ENCODE measurements around the gene PSMD11.
"Not testable (repeated sequence)": the region's sequence is repeated elsewhere in the genome, so short reads cannot be mapped to it uniquely, and the experiment has no call there.

The PSMD11 gene

DNA sequence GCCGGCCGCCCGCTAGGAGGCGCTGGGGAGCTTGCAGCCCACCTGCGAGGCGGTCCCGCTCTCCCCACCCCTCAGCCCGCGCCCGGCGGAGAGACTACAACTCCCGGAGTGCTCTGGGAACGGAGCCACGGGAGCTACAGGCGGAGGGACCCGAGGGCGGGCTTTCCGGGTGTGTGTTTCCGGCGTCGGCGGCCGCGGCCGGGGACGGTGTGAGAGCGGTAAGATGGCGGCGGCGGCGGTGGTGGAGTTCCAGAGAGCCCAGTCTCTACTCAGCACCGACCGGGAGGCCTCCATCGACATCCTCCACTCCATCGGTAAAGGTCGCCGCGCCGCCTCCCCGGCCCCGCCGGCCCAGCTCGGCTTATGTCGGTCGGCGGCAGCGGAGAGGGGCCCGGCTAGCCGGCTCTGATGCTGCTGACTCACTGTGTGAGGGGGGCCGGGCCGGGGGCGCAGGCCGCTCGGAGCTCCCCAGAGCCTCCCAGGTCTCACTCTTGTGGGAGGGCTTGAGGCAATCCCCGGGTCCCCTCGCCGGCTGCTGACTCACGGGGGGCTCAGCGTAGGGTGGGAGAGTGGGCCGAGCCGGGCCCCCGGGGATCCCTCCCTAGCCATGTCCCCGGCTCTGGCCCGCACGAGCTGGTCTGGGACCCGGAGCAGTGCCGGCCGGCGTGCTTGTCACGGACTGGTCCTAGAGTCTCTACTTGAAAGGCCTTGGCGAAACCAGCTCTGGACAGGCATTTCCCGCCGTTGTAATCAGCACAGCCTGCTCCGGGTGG is at the start of gene PSMD11:
PSMD11 (plus strand) TSS at position 210 of the 773 bp plus-strand sequence; CDS start at position 224, 14 bp downstream.
- peak; percentile 99 for DNase-seq

DNA sequence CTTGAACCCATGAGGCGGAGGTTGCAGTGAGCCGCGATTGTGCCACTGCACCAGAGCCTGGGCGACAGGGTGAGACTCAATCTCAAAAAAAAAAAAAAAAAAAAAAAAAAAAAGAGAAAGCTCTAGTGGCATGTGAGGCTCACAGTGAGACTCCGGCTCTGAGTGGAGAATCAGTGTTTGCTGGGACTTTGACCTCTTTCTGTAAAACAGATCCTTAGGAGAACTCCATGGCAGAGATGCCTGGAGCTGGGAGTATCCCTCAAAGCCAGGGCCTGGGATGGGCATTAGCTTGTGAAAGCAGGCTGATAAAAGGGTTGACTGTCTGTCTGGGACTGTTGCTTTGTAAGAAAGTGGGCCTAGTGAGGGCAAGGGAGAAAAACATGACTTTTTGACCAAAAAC is 48.0 kb upstream of the PSMD11 start:
- DNase-seq, result no peak

DNA sequence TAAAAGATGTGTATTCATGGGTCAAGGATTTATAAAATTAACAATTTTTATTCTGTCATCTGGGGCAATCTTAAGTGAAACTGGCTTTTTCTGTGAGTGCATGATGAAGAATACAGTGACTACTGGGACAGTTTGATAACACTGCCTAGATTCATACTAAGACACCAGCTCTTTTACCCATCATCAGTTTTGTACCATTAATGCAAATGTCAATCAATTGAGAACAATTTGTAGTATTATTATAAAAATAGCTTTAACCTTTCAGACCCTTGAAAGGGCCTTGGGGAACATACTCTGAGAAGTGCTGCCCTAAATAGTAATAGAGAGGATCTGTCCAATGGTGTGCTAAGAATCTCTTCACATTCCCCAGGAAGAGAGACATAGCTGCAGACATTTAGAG is 45.4 kb upstream of the PSMD11 start:
- DNase-seq, result no peak

DNA sequence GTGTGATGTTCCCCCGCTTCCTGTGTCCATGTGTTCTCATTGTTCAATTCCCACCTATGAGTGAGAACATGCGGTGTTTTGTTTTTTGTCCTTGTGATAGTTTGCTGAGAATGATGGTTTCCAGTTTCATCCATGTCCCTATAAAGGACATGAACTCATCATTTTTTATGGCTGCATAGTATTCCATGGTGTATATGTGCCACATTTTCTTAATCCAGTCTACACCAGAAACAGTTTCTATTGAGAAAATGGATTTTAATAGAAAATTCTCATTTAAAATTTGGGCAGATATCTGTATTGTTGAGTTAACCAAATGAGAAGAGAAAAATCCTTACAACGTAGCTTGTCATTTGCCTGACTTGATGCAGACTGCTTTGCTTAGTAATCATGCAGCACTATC is 34.2 kb upstream of the PSMD11 start:
- DNase-seq, result not testable (repeated sequence)

DNA sequence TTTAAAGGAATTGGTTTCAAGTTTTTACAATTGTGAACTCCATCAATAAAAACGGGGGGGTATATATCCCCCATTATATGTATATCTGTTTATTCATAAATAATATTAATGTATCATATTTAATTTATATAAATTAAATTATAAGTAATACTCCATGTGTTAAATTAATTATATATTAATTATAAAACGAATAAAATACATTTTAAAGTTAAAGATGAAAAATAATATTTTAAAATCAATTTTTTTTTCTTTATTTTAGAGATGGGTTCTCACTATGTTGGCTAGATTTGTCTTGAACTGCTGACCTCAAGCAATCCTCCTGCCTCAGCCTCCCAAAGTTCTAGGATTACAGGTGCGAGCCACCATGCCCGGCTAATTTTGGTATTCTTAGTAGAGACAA is 17.4 kb upstream of the PSMD11 start:
- no peak for DNase-seq

DNA sequence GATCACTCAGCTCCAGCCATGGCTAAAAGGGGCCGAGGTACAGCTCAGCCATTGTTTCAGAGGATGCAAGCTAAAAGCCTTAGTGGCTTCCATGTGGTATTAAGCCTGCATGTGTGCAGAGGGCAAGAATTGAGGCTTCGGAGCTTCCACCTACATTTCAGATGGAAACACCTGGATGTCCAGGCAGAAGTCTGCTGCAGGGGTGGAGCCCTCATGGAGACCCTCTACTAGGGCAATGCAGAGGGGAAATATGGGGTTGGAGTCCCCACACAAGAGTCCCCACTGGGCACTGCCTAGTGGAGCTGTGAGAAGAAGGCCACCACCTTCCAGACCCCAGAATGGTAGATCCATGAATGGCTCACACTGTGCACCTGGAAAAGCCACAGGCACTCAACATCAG is 14.7 kb upstream of the PSMD11 start:
- no peak for DNase-seq

DNA sequence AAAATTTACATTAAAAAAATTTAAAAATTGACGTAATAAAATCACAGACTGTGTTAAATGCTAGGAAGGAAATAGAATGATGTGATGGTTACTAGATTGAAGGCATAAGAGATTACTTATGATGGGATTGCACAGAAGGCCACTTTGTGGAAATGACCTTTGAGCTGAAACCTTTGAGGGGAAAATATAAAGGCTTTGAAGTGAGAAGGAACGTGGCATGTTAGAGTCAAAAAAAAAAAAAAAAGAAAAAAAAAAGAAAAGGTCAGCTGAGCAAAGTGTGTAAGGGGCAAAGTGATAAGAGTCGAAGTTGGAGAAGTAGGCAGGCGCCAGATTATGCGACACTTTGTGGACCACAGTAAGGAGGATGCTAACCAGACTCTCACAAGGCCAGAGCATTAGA is 3.6 kb upstream of the PSMD11 start:
- no peak for DNase-seq

DNA sequence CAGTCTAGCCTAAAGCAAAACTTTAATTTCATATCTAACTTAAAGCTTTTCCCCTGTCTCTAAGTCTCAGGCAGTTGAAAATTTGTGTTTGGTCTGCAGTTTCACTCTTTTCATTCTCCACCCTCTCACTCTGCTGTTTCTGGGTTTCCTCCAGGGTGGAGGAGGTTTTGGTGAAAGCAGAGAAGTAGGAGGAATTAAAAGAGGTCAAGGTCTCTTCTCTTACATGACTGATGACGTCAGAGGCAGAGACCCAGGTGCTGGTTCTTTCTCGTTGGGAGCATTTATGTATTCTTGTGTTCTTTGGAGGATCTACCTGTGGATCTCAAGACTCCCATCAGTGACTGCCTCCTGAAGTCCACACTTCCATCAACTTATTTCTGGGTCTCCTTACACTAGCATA is 2.4 kb upstream of the PSMD11 start:
- DNase-seq, result no peak

DNA sequence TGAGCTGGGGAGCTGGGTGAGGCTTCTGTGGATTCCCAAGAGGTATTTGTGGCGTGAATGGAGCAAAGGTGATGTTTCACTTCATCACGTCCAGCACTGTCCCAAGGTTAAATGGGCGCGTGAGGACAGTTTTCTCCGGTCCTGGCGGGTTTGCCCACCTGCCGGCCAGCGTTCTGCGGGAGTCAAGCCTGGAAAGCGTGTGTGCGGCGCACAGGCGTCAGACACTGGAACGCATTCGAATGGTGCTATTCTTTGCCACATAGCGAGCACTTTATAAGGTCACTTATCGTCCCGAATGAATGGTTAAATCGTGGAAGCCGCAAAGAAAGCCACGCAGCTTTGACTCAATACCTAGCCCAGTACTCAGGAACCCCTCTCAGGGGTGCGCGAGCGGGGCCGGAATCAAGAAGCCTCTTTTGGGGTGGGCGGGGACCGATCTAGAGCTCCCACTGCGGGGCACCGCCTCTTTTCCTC is 446 bp upstream of the PSMD11 start:
- no peak for DNase-seq

DNA sequence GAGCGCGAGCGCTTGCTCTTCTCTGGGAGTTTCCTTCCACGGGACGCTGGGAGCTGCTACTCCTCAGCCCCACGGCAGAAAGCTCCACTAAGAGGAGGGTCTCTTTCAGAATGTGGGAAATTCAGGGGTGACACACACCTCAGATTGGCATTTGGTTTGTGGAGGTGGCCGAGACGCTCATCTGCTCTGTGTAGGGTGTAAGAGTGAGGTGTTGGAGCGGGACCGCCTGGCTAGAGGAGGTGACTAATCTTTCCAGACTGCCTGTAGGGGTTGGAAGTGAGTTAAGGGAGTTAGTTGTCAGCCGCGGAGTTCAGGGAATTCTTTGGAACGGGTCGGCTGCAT is 735 bp downstream of the PSMD11 start:
- peak; percentile 15 for DNase-seq

DNA sequence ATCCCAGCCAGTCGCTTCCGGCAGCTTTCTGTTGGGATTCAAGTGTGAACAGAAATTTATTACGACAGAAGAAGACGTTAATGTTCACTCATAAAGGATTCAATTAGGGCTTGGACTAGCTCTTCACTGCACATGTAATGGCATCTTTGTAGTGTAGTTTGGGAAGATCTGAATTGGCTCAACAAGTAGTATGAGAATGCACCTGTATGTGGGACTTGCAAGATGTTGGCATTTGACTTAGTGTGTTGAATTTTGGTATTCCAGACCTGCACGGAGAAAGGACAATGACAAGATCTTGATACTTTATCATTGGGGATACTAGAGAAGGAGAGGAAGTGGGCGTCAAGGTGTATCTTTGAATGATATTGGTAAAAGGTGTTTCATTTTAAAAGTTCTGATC is 1.2 kb downstream of the PSMD11 start:
- DNase-seq, result no peak

DNA sequence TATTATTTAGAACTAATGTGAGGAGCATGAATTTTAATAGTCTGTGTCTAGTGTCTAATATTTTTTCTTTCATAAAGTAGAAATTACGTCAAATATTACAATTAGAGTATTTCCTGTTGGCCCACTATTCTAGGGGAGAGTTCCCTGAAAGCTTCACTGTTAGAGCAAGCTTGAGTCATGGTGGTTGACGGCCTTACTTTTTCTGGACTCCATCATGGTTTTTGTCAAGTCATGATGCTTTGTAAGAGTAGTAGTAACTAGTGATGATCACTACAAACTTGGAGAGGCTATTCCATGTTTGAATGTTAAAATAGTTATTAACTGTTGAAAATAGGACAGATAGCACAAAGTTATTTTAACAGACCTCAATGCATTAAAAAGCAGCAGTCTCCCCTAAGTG is 1.7 kb downstream of the PSMD11 start:
- DNase-seq, result no peak

DNA sequence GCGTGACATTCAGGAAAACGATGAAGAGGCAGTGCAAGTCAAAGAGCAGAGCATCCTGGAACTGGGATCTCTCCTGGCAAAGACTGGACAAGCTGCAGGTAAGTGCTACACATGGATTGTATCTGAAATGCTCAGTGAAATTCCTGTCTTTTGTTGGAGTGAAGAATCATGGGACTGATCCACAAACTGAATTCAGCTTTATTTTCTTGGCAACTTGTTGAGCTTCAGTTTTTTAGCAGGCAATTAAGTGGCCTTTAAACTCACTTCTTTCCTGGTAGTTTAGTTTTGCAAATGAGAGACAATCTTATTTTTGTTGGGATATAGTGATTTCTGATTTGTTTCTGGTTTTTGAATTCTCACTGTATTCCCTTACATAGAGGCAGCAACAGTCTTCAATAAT is 2.6 kb downstream of the PSMD11 start:
- DNase-seq, result no peak

DNA sequence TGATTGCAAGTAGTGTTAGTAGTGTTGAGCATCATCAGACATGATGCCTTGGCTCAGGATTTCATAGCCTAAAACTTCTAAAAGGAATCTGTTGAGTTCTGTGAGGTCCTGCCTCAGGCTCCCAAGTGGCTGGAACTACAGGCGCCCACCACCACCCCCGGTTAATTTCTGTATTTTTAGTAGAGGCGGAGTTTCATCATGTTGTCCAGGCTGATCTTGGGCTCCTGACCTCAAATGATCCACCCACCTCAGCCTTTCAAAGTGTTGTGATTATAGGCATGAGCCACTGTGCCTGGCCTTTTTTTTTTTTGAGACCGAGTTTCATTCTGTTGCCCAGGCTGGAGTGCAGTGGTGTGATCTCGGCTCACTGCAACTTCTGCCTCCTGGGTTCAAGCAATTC is 5.7 kb downstream of the PSMD11 start:
- no peak for DNase-seq

DNA sequence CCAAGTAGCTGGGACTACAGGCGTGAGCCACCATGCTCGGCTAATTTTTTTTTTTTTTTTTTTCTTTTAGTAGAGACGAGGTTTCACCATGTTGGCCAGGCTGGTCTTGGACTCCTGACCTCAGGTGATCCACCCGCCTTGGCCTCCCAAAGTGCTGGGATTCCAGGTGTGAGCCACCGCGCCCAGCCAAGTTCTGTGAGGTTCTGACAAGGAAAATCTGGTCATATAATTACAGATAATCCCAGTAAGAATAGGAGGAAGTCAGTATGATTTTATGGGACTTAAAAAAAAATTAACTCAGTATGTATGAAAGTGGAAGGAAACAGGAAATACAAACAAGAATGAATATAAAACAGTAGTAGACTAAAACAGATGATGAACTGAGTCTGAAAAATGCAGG is 6.1 kb downstream of the PSMD11 start:
- not testable (repeated sequence) for DNase-seq

DNA sequence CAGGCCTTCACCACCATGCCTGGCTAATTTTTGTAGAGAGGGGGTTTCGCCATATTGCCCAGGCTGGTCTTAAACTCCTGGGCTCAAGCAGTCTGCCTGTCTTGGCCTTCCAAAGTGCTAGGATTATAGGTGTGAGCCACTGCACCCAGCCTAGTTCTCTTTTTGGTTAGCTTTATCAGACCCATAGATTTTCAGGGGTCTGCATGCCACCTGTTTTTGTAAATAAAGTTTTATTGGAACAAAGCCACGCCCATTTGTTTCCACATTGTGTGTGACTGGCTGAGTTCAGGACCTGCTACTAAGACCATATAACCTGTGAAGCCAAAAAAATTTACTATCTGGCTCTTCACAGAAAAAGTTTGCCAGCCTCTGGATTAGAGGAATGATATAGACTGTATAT is 7.6 kb downstream of the PSMD11 start:
- DNase-seq, result no peak

DNA sequence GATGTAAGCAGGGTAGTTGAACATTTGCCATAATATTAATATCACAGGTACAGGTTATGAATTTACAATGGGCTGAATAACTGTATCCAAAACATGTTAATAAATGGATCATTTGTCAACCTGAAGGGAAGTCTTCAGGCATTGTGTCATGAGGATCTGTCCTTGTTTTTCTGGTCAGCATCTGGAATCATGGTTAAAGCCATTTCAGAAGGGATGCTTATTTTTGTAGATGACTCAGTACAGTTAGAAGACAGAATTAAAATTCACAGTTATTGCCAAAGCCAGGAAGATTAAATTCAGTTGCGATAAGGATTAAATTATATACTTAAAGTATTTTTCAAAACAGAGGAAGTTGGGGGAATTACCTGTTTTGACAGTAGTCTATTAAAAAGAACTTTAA is 8.0 kb downstream of the PSMD11 start:
- no peak for DNase-seq

DNA sequence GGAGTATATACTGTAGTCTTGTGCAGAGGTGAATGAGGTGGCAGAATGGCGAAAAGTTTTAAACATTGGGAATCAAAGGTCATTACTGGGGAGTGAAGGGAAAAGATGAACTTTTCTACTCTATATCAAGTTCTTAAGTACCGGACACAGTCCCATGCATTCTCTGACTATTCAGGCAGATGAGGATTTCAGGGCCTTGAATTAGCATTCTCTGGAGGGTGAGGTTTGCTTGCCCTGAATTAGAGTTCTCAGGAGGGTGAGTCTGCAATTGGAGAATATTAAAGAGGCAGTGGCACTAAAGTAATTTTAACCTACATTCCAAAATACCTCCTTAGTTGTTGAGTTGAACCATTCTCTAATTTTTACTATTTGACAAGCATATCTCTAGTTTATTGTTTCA is 9.1 kb downstream of the PSMD11 start:
- no peak for DNase-seq

DNA sequence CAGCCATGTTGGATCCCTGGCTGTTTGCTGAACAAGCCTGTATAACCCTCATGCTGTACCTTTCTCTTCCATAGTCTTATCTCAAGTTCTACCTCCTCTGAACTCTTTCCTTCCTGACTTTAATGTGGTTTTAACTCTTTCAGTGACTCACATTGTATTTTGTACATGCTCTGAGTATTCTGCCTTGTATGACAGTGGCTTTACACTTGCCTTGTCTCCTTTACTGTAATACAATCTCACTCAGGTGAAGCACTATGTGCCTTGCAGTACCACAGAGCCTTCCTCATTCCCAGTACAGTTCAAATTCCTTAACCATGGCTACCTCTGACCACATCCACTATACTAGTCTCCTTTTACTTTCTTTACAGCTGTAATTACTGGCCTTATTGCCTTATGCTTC is 14.1 kb downstream of the PSMD11 start:
- DNase-seq, result no peak

DNA sequence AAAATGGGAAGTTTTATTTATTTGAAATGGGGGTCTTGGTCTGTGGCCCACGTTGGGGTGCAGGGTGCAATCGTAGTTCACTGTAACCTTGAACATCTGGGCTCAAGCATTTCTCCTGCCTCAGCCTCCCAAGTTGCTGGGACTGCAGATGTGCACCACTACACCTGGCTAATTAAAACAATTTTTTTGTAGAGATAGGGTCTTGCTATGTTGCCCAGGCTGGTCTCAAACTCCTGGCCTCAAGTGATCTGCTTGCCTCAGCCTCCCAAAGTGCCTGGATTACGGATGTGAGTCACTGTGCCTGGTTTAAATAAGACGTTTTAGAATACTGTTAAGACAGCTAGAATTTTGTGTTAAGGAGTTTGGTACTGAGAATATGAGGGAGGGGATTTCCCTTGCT is 15.7 kb downstream of the PSMD11 start:
- no peak for DNase-seq

DNA sequence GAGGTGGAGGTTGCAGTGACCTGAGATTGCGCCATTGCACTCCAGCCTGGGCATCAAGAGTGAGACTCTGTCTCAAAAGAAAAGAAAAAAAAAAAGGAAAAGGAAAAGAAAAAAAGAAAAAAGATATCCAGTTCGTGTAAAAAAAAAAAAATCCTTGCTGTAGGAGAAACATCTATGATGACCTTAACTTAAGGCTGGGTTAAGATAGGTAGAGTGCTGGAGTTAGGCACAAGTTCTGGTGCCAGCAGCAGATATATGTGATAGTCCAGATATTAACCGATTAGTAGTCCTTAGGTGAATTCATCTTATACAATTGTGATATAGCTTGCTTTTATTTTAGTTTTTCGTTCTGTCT is 17.2 kb downstream of the PSMD11 start:
- no peak for DNase-seq

DNA sequence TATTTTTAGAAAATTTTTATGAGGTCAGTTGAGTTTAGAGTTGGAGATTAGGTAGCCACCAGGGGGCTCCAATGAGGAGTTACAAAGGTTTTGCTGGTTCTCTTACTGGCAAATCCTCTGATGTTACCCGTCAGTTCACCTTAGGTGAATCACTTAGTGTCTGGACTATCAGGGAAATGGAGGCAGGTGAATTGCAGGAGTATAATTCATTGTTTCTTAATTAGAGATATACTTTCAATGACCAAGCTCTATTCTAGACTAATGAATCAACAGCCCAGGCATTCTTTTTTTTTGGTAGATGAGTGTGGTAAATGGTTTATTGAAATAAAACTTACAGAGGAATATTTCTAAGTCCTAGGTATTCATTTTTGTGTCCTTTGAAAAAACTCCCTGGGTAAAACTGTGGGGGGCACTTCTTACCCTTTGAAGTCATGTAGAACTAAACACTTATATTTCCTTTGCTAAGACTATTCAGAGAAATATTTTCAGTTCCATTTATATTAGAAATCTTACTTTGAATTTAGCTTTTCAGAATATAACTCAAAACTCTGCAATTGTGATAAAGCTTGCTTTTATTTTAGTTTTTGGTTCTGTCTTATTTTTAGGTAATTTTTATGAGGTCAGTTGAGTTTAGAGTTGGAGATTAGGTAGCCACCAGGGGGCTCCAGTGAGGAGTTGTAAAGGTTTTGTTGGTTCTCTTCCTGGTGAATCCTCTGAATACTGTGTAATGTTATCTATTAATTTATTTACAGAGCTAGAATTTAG is 17.7 kb downstream of the PSMD11 start:
- DNase-seq, result peak; percentile 76

DNA sequence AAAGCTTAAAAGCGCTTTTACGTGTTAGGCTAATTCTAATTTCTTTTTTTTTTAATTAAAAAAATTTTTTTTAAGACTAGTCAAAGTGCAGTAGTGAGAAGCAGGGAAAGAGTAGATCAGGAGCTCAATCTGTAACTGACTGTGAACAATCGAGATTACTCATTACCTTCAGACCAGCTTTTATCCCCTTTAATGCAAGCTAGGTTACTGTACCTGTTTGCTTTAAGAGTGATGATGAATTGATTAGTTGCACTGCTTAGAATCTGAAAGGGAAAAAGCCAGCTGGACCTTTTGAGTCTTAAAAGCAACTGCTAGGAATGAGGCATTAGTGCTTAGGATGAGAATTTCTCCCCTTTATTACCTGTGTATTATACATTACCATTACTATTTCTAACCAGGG is 19.0 kb downstream of the PSMD11 start:
- DNase-seq, result no peak

DNA sequence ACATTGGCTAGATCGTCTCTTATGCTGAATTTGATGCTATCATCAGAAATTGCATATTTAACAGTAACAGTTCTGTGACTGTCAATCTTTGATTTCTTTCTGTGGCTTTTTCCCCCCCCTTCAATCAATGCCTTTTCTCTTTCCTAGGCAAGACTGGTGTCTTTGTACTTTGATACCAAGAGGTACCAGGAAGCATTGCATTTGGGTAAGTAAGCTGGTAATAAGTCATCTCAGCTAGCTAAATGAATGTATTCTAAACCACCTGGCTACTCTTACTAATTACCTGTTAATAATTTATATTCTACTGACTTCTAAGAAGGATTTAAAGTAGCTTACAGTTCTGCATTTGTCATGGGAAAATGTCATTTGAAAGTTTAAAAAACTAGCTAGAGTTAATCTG is 20.1 kb downstream of the PSMD11 start:
- no peak for DNase-seq

DNA sequence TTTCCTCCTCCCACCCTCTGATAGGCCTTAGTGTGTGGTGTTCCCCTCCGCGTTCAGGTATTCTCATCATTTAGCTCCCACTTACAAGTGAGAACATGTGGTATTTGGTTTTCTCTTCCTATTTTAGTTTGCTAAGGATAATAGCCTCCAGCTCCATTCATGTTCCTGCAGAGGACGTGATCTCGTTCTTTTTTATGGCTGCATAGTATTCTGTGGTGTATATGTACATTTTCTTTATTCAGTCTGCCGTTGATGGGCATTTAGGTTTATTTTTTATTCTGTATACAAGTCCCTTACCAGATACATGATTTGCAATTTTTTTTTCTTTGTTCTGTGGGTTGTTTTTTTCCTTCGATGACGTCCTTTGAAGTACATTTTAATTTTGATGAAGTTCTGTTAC is 23.6 kb downstream of the PSMD11 start:
- DNase-seq, result no peak

Data from CD4-positive, alpha-beta T cell treated with Interleukin-21 for 1 hour (primary cell).